Measurements from ENCODE around the gene CUEDC1. TPM values are rescaled to one million over a fixed set of nuclear protein-coding genes. Genes with fewer than 3 reads are reported as not detected.

Gene CUEDC1
- total RNA-seq, result under 1 TPM in 1 of 2 experiments, not detected in 1; 0.14 TPM

GRCh38 chr17:57955183-57955931, at the start of gene CUEDC1:
TSS of gene CUEDC1 (minus strand) at chr17:57955412. CDS start at chr17:57885564, 69,848 bp downstream.
- H3K27ac Mint-ChIP-seq, result no peak within 1 kb of the TSS
- no peaks in the 10 kb centered on the region for H3K9me3 Mint-ChIP-seq (ENCODE audit: low read depth)
- ChIA-PET CTCF (interaction anchor here (0.5 to 2.0 kb wide), 15 partner anchors 11 to 1176 kb away, joined by 3 to 8 read pairs (median 3); no protein-coding TSS in a partner anchor), POLR2A (interaction anchor here (0.6 to 1.4 kb wide), 3 partner anchors 8 to 52 kb away, joined by 3 read pairs; no protein-coding TSS in a partner anchor)
- intact Hi-C loops (cut with DNase I, micrococcal nuclease), result loop anchor here in 1 of 2 experiments (1.0 kb wide), 2 partner anchors 33 to 105 kb away; partner anchors contain the start of genes MRPS23 and VEZF1
- peaks cover 33% of the 10 kb centered on the region for H3K27me3 Mint-ChIP-seq
- H3K4me1 Mint-ChIP-seq, result peaks cover 23% of the 10 kb centered on the region
- H3K36me3 Mint-ChIP-seq (ENCODE audit: low read depth), result no peaks in the 10 kb centered on the region
- ATAC-seq (peak; percentile 85), DNase-seq (peak; percentile 82)
- peak within 1 kb of the TSS; percentile 56 for H3K4me3 Mint-ChIP-seq

GRCh38 chr17:58004060-58004459, 48.8 kb upstream of the CUEDC1 start:
- peaks cover 63% of the 10 kb centered on the region for H3K4me1 Mint-ChIP-seq
- peak overlapping the region; percentile 100 for H3K4me3 Mint-ChIP-seq
- ChIA-PET CTCF (interaction anchor here (1.0 to 15.7 kb wide), 2 partner anchors 147 to 341 kb away, joined by 3 to 249 read pairs; partner anchors contain the start of gene MRPS23), POLR2A (interaction anchor here (1.3 kb wide), 1 partner anchor 11 kb away, joined by 4 read pairs; no protein-coding TSS in a partner anchor)
- intact Hi-C loops (cut with DNase I, micrococcal nuclease), result no loop called here
- no peaks in the 10 kb centered on the region for H3K27me3 Mint-ChIP-seq
- H3K36me3 Mint-ChIP-seq (ENCODE audit: low read depth), result peaks cover 75% of the 10 kb centered on the region
- peak overlapping the region; percentile 87 for H3K27ac Mint-ChIP-seq
- H3K9me3 Mint-ChIP-seq (ENCODE audit: low read depth), result no peaks in the 10 kb centered on the region
- ATAC-seq, result no peak
- no peak for DNase-seq

GRCh38 chr17:58002973-58003372, 47.8 kb upstream of the CUEDC1 start:
- Mint-ChIP-seq H3K36me3 (ENCODE audit: low read depth) (peaks cover 77% of the 10 kb centered on the region), H3K4me3 (peak overlapping the region; percentile 100), H3K4me1 (peaks cover 69% of the 10 kb centered on the region), H3K9me3 (ENCODE audit: low read depth) (no peaks in the 10 kb centered on the region), H3K27me3 (no peaks in the 10 kb centered on the region), H3K27ac (peak overlapping the region; percentile 17)
- CTCF ChIA-PET, result interaction anchor here (1.0 to 15.7 kb wide), 6 partner anchors 13 to 342 kb away, joined by 3 to 249 read pairs (median 39); partner anchors contain the start of genes MRPS23 and VEZF1
- intact Hi-C loops (cut with DNase I, micrococcal nuclease), result no loop called here
- ATAC-seq, result no peak
- POLR2A ChIA-PET, result interaction anchor here (0.9 to 1.7 kb wide), 5 partner anchors 10 to 148 kb away, joined by 3 to 6 read pairs (median 4); no protein-coding TSS in a partner anchor
- DNase-seq, result no peak

GRCh38 chr17:58002154-58002948, 47.1 kb upstream of the CUEDC1 start:
- intact Hi-C loops (cut with DNase I, micrococcal nuclease), result no loop called here
- CTCF ChIA-PET, result interaction anchor here (0.9 to 15.7 kb wide), 8 partner anchors 12 to 235 kb away, joined by 3 to 249 read pairs (median 34); partner anchors contain the start of genes MRPS23 and VEZF1
- no peak for ATAC-seq
- no peaks in the 10 kb centered on the region for H3K9me3 Mint-ChIP-seq (ENCODE audit: low read depth)
- H3K36me3 Mint-ChIP-seq (ENCODE audit: low read depth), result peaks cover 78% of the 10 kb centered on the region
- POLR2A ChIA-PET, result interaction anchor here (0.7 to 1.7 kb wide), 6 partner anchors 13 to 147 kb away, joined by 3 to 6 read pairs (median 4); no protein-coding TSS in a partner anchor
- peak overlapping the region; percentile 86 for H3K27ac Mint-ChIP-seq
- DNase-seq, result no peak
- H3K4me1 Mint-ChIP-seq, result peaks cover 74% of the 10 kb centered on the region
- no peaks in the 10 kb centered on the region for H3K27me3 Mint-ChIP-seq
- peak overlapping the region; percentile 100 for H3K4me3 Mint-ChIP-seq

GRCh38 chr17:58001461-58002124, 46.4 kb upstream of the CUEDC1 start:
- DNase-seq (no peak), ATAC-seq (no peak)
- Mint-ChIP-seq H3K36me3 (ENCODE audit: low read depth) (peaks cover 80% of the 10 kb centered on the region), H3K9me3 (ENCODE audit: low read depth) (no peaks in the 10 kb centered on the region), H3K27me3 (no peaks in the 10 kb centered on the region), H3K4me1 (peaks cover 81% of the 10 kb centered on the region), H3K4me3 (no peak overlapping the region), H3K27ac (peak overlapping the region; percentile 59)
- CTCF ChIA-PET, result interaction anchor here (0.9 to 15.7 kb wide), 9 partner anchors 12 to 236 kb away, joined by 3 to 249 read pairs (median 7); partner anchors contain the start of genes MRPS23 and VEZF1
- POLR2A ChIA-PET, result interaction anchor here (0.7 to 1.7 kb wide), 3 partner anchors 15 to 81 kb away, joined by 3 to 6 read pairs (median 3); no protein-coding TSS in a partner anchor
- intact Hi-C loops (cut with DNase I, micrococcal nuclease), result no loop called here

- intact Hi-C loops (cut with DNase I, micrococcal nuclease), result loop anchor here (1.0 to 2.0 kb wide), 4 partner anchors 8 to 107 kb away; partner anchors contain the start of genes DYNLL2 (in 1 of the 2) and SRSF1 (in 1 of the 2)
- CTCF ChIA-PET, result interaction anchor here (0.7 to 15.7 kb wide), 39 partner anchors 7 to 318 kb away, joined by 3 to 249 read pairs (median 5); partner anchors contain the start of genes MRPS23, SRSF1 and VEZF1
- H3K27me3 Mint-ChIP-seq, result no peaks in the 10 kb centered on the region
- H3K4me1 Mint-ChIP-seq, result peaks cover 88% of the 10 kb centered on the region
- DNase-seq (no peak), ATAC-seq (peak; percentile 60)
- H3K4me3 Mint-ChIP-seq, result no peak overlapping the region
- peak overlapping the region; percentile 85 for H3K27ac Mint-ChIP-seq
- H3K9me3 Mint-ChIP-seq (ENCODE audit: low read depth), result no peaks in the 10 kb centered on the region
- H3K36me3 Mint-ChIP-seq (ENCODE audit: low read depth), result peaks cover 65% of the 10 kb centered on the region
- POLR2A ChIA-PET, result interaction anchor here (1.0 to 1.3 kb wide), 9 partner anchors 8 to 150 kb away, joined by 3 to 6 read pairs (median 3); partner anchors contain the start of genes DYNLL2, MRPS23 and SRSF1
Observed at GRCh38 chr17:57999496-58000017, 44.3 kb upstream of the CUEDC1 start.

GRCh38 chr17:57999010-57999495, 43.8 kb upstream of the CUEDC1 start:
- H3K36me3 Mint-ChIP-seq (ENCODE audit: low read depth), result peaks cover 61% of the 10 kb centered on the region
- no peak overlapping the region for H3K4me3 Mint-ChIP-seq
- POLR2A ChIA-PET, result interaction anchor here (1.0 to 1.3 kb wide), 9 partner anchors 8 to 149 kb away, joined by 3 to 6 read pairs (median 3); partner anchors contain the start of genes DYNLL2, MRPS23 and SRSF1
- peaks cover 90% of the 10 kb centered on the region for H3K4me1 Mint-ChIP-seq
- ATAC-seq, result peak; percentile 32
- H3K27ac Mint-ChIP-seq, result peak overlapping the region; percentile 85
- DNase-seq, result no peak
- H3K9me3 Mint-ChIP-seq (ENCODE audit: low read depth), result no peaks in the 10 kb centered on the region
- H3K27me3 Mint-ChIP-seq, result no peaks in the 10 kb centered on the region
- CTCF ChIA-PET, result interaction anchor here (0.7 to 15.7 kb wide), 34 partner anchors 8 to 305 kb away, joined by 3 to 249 read pairs (median 6); partner anchors contain the start of genes MRPS23, SRSF1 and VEZF1
- intact Hi-C loops (cut with DNase I, micrococcal nuclease), result loop anchor here (1.0 to 2.0 kb wide), 4 partner anchors 8 to 107 kb away; partner anchors contain the start of genes DYNLL2 (in 1 of the 2) and SRSF1 (in 1 of the 2)

- H3K27me3 Mint-ChIP-seq, result no peaks in the 10 kb centered on the region
- peaks cover 85% of the 10 kb centered on the region for H3K4me1 Mint-ChIP-seq
- DNase-seq (no peak), ATAC-seq (no peak)
- intact Hi-C loops (cut with DNase I, micrococcal nuclease), result no loop called here
- peak overlapping the region; percentile 73 for H3K27ac Mint-ChIP-seq
- H3K9me3 Mint-ChIP-seq (ENCODE audit: low read depth), result no peaks in the 10 kb centered on the region
- ChIA-PET CTCF (interaction anchor here (0.7 to 15.7 kb wide), 10 partner anchors 7 to 164 kb away, joined by 3 to 249 read pairs (median 23); partner anchors contain the start of genes MRPS23, SRSF1 and VEZF1), POLR2A (interaction anchor here (0.7 to 2.4 kb wide), 4 partner anchors 8 to 42 kb away, joined by 3 to 15 read pairs (median 6); partner anchors contain the start of genes CUEDC1 and SRSF1)
- H3K4me3 Mint-ChIP-seq, result no peak overlapping the region
- H3K36me3 Mint-ChIP-seq (ENCODE audit: low read depth), result peaks cover 45% of the 10 kb centered on the region
Observed at GRCh38 chr17:57997085-57997809, 42.0 kb upstream of the CUEDC1 start.
